SK-N-SH treated with all-trans-retinoic acid at 6 μM for 48 hours (cell line): ENCODE results near the gene SLC6A3.

Experiments used
- ARNTL ChIP-seq: fragments of 450-650 bp; formaldehyde crosslinking; IDR thresholded peaks from 2 replicates; pipeline ENCODE4 v1.5.0; 2020; ENCODE audit warnings: low read depth, mild to moderate bottlenecking, moderate library complexity, borderline replicate concordance
- BACH2 ChIP-seq: fragments of 250-450 bp; sonication (Bioruptor Pico); IDR thresholded peaks from 2 replicates; pipeline ENCODE4 v1.9.0; 2021; ENCODE audit warnings: mild to moderate bottlenecking, borderline replicate concordance
- CREB5 ChIP-seq: fragments of 250-450 bp; sonication (Bioruptor Pico); IDR thresholded peaks from 2 replicates; pipeline ENCODE4 v1.5.1; 2020; ENCODE audit warnings: low read depth, mild to moderate bottlenecking, moderate library complexity
- ESRRG ChIP-seq: fragments of 250-450 bp; sonication (Bioruptor Pico); IDR thresholded peaks from 2 replicates; pipeline ENCODE4 v1.6.1; 2021; ENCODE audit warnings: mild to moderate bottlenecking
- ISL1 ChIP-seq: fragments of 250-450 bp; sonication (Bioruptor Pico); IDR thresholded peaks from 2 replicates; pipeline ENCODE4 v2.1.2; 2022; ENCODE audit warnings: mild to moderate bottlenecking, moderate library complexity
- OSR1 ChIP-seq: fragments of 250-450 bp; sonication (Bioruptor Pico); IDR thresholded peaks from 2 replicates; pipeline ENCODE4 v1.8.0; 2022; ENCODE audit warnings: moderate library complexity, mild to moderate bottlenecking, inconsistent platforms
- PATZ1 ChIP-seq: fragments of 250-450 bp; sonication (Bioruptor Pico); IDR thresholded peaks from 2 replicates; pipeline ENCODE4 v1.8.0; 2020; ENCODE audit warnings: mild to moderate bottlenecking, moderate library complexity, borderline replicate concordance
- POU6F1 ChIP-seq: fragments of 250-450 bp; sonication (Bioruptor Pico); IDR thresholded peaks from 2 replicates; pipeline ENCODE4 v1.8.0; 2021; ENCODE audit warnings: low read depth, mild to moderate bottlenecking, moderate library complexity, borderline replicate concordance
- RARB ChIP-seq: fragments of 250-450 bp; sonication (Bioruptor Pico); IDR thresholded peaks from 2 replicates; pipeline ENCODE4 v1.8.0; 2021; ENCODE audit warnings: mild to moderate bottlenecking, moderate library complexity
- SNAI2 ChIP-seq: fragments of 250-450 bp; sonication (Bioruptor Pico); IDR thresholded peaks from 2 replicates; pipeline ENCODE4 v1.5.0; 2020; ENCODE audit warnings: mild to moderate bottlenecking, moderate library complexity
- TCF4 ChIP-seq: fragments of 250-450 bp; sonication (Bioruptor Pico); IDR thresholded peaks from 2 replicates; pipeline ENCODE4 v1.8.0; 2021; ENCODE audit warnings: mild to moderate bottlenecking, moderate library complexity, borderline replicate concordance
- ZFP30 ChIP-seq: fragments of 450-650 bp; formaldehyde crosslinking; IDR thresholded peaks from 2 replicates; pipeline ENCODE4 v1.5.0; 2022; ENCODE audit warnings: mild to moderate bottlenecking, moderate library complexity
- ZNF70 ChIP-seq: fragments of 450-650 bp; formaldehyde crosslinking; IDR thresholded peaks from 2 replicates; pipeline ENCODE4 v1.5.0; 2020; ENCODE audit warnings: mild to moderate bottlenecking, moderate library complexity

- TF ChIP-seq ARNTL (CRISPR knock-in tag), result no peak
- TF ChIP-seq ZNF70 (CRISPR knock-in tag), result no peak
- TF ChIP-seq OSR1, result no peak
- TF ChIP-seq POU6F1, result no peak
- no peak for TF ChIP-seq ZFP30 (CRISPR knock-in tag)
- no peak for TF ChIP-seq BACH2 (CRISPR knock-in tag)
- TF ChIP-seq PATZ1 (CRISPR knock-in tag), result no peak
- TF ChIP-seq RARB (CRISPR knock-in tag), result no peak
- TF ChIP-seq TCF4 (CRISPR knock-in tag), result no peak
- TF ChIP-seq SNAI2 (CRISPR knock-in tag), result no peak
- TF ChIP-seq ISL1 (CRISPR knock-in tag), result no peak
- TF ChIP-seq CREB5 (CRISPR knock-in tag), result no peak
- no peak for TF ChIP-seq ESRRG (CRISPR knock-in tag)
Measured at GRCh38 chr5:1447671-1448361, 2.6 kb upstream of the SLC6A3 start.
